ENCODE measurements around the gene TSPAN11.

DNA sequence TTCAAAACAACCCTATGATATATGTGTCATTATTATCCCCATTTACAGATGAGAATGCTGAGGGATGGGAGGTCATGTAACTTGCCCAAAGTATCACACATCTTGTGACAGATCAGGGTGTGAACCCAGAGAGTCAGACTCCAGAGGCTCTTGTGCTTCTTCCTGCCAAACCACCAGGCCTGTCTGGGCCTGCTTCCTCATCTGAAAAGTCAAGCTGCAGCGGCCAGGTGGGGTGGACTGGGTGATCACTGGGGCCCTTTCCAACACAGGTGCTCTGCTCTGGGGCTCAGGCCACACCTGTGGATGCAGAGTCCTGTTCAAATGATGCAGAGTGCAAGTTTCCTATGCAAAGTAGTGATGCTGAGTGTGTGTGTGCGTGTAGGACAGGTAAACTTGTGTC lies 26.7 kb downstream of the TSPAN11 start:
- no peak for TF ChIP-seq YY1 (IDR thresholded peaks at IDR 0.05; ENCODE audit: insufficient read depth, insufficient read length)
- no peak for TF ChIP-seq ZNF274 (IDR thresholded peaks at IDR 0.05; ENCODE audit: low read depth, low read length)

Data from NT2/D1 (cell line).